Sigmoid colon (tissue), 4 donors: Measurements from ENCODE around the gene ITGB1BP2.

Experiments
- CTCF ChIP-seq, 4 experiments: fragments of 450-650 bp in 3 of 4; fragments of 200-600 bp in 1 of 4; IDR thresholded peaks; one replicate each; pipeline ENCODE4 v1.5.1; 2016 to 2019; ENCODE audit warnings: antibody characterized with exemption in 4 of 4, mild to moderate bottlenecking in 3 of 4, moderate library complexity in 2 of 4
- EP300 ChIP-seq, 4 donors: sonication (generic); formaldehyde crosslinking; IDR thresholded peaks; one replicate each; pipeline ENCODE4 v1.6.1; 2017; ENCODE audit warnings: antibody characterized with exemption in 4 of 4
- POLR2A ChIP-seq, 2 donors: fragments of 450-650 bp; IDR thresholded peaks; one replicate each; pipeline ENCODE4 v1.6.1; 2016; ENCODE audit warnings: antibody characterized with exemption in 2 of 2, mild to moderate bottlenecking in 2 of 2, moderate library complexity in 2 of 2
- POLR2AphosphoS5 ChIP-seq, 4 donors: sonication (generic); formaldehyde crosslinking; IDR thresholded peaks; one replicate each; pipeline ENCODE4 v1.6.1; 2017; ENCODE audit warnings: antibody characterized with exemption in 4 of 4

GRCh38 chrX:71254092-71254963 lies 47.2 kb upstream of the ITGB1BP2 start, which contains the start of gene ZMYM3:
- TF ChIP-seq CTCF (IDR thresholded peaks at IDR 0.05) (no peak), POLR2A (IDR thresholded peaks at IDR 0.05) (peak in 1 of 2 donors; percentile 32), EP300 (IDR thresholded peaks at IDR 0.05) (no peak), POLR2AphosphoS5 (IDR thresholded peaks at IDR 0.05) (peak; percentile 29 to 75 (median 67))
